22Rv1 (cell line): Measurements from ENCODE around the gene PTPRM.

Source experiments
- CTCF ChIP-seq: fragments of 450-650 bp; IDR thresholded peaks from 2 replicates; pipeline ENCODE4 v1.5.1; 2017; ENCODE audit warnings: mild to moderate bottlenecking
- ZFX ChIP-seq: fragments of 450-650 bp; IDR thresholded peaks from 2 replicates; pipeline ENCODE4 v1.6.1; 2017; ENCODE audit warnings: antibody characterized with exemption, borderline replicate concordance

GRCh38 chr18:7805880-7806279 lies 238.8 kb downstream of the PTPRM start:
- TF ChIP-seq CTCF (no peak), ZFX (no peak)
